Stimulated activated CD4-positive, alpha-beta T cell treated with anti-CD3 and anti-CD28 coated beads, TNF-alpha, amount 100 ng/mL, for 48 hours (primary cell): ENCODE measurements around the gene SLC38A11.
"Not testable (repeated sequence)": the region's sequence is repeated elsewhere in the genome, so short reads cannot be mapped to it uniquely, and the experiment has no call there.

Experiments used
- DNase-seq, 3 donors: peaks; one replicate each; pipeline ENCODE4 v3.0.0-alpha.2; 2020; ENCODE audit warnings: low read depth in 3 of 3

The SLC38A11 gene

GRCh38 chr2:164954954-164955701, at the start of gene SLC38A11:
TSS of gene SLC38A11 (minus strand) at chr2:164955525. CDS start at chr2:164955247, 278 bp downstream.
- DNase-seq: no peak

- no peak for DNase-seq
Observed at GRCh38 chr2:165003443-165004130, 48.3 kb upstream of the SLC38A11 start.

GRCh38 chr2:165002638-165003037, 47.3 kb upstream of the SLC38A11 start:
- no peak for DNase-seq

- not testable (repeated sequence) for DNase-seq
Observed at GRCh38 chr2:164994664-164995299, 39.5 kb upstream of the SLC38A11 start.

- no peak for DNase-seq
Observed at GRCh38 chr2:164993287-164994016, 38.1 kb upstream of the SLC38A11 start.

- peak in 2 of 3 donors; percentile 10 to 37 for DNase-seq
Observed at GRCh38 chr2:164992818-164993217, 37.5 kb upstream of the SLC38A11 start.

- not testable (repeated sequence) for DNase-seq
Observed at GRCh38 chr2:164992093-164992454, 36.7 kb upstream of the SLC38A11 start.

GRCh38 chr2:164991361-164992092, 36.2 kb upstream of the SLC38A11 start:
- DNase-seq: not testable (repeated sequence)

- DNase-seq: not testable (repeated sequence)
Observed at GRCh38 chr2:164990953-164991352, 35.6 kb upstream of the SLC38A11 start.

GRCh38 chr2:164988805-164989204, 33.5 kb upstream of the SLC38A11 start:
- DNase-seq: not testable (repeated sequence)

- DNase-seq: not testable (repeated sequence)
Observed at GRCh38 chr2:164986027-164986426, 30.7 kb upstream of the SLC38A11 start.

- no peak for DNase-seq
Observed at GRCh38 chr2:164984428-164984827, 29.1 kb upstream of the SLC38A11 start.

- no peak for DNase-seq
Observed at GRCh38 chr2:164981217-164981990, 26.1 kb upstream of the SLC38A11 start.

- not testable (repeated sequence) for DNase-seq
Observed at GRCh38 chr2:164980688-164981087, 25.4 kb upstream of the SLC38A11 start.

GRCh38 chr2:164979113-164979512, 23.8 kb upstream of the SLC38A11 start:
- no peak for DNase-seq

GRCh38 chr2:164976875-164977470, 21.6 kb upstream of the SLC38A11 start:
- not testable (repeated sequence) for DNase-seq

- DNase-seq: no peak
Observed at GRCh38 chr2:164976301-164976700, 21.0 kb upstream of the SLC38A11 start.

GRCh38 chr2:164975891-164976290, 20.6 kb upstream of the SLC38A11 start:
- DNase-seq: no peak

GRCh38 chr2:164974221-164974620, 18.9 kb upstream of the SLC38A11 start:
- DNase-seq: no peak

- no peak for DNase-seq
Observed at GRCh38 chr2:164972216-164972615, 16.9 kb upstream of the SLC38A11 start.
